NCI-H226 (cell line): ENCODE data around the gene PPP3CB.

Experiments
- DNase-seq: peaks from one replicate; pipeline ENCODE4 v3.0.0-alpha.2; 2015

The PPP3CB gene

DNA sequence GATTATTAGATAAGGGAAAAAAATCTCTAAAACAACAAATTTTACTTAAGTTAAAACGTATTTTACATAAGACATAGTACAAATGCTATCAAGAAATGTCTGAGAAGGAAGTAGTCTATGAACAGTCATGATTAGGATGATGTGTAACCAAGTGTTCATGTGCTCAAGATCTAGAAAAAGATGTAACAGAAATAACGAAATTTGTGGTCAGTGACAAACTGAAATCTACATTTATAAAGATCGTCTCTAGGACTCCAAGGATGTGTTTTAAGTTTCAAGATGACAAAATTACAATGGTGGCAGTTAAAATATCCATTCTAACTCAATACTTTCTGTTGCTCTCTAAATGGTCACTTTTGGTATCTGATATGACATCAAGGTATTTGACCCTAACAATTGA is 17.2 kb downstream of the PPP3CB start:
- DNase-seq: no peak

DNA sequence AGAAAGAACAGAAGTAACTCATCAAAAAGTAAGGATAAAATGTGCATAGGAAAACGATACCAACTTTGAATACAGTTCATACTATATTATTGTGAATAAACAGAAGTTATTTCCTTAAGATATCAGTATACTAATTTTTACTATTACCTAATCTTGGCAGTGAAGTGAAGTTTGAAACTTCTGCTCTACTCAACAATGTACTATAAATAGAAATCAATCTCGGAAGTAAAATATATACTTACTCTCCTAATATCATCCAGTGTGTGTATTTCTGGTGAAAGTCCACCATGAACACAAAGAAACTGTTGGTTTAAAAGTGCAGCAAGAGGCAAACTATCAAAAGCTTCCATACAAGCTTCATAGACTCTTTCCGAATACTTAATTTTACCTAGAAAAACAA is 24.6 kb downstream of the PPP3CB start:
- no peak for DNase-seq

DNA sequence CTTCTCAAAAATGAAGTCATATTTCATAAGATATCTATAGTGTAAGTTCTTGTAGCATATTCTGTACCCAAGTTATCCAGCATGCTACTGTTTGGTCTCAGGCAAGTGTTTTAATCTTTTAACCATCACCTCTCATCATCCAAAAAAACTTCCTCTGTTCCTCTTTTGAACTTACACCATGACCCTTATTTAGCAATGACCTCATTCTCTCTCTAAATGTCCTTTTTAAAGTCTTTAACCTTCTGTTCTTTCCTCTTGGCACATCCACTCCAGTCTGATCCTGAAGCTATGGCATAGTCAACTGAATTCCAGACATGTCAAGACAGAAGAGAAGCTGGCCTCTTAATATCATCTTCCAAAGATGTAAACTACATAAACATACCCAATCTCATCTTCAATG is 26.2 kb downstream of the PPP3CB start:
- DNase-seq: no peak

DNA sequence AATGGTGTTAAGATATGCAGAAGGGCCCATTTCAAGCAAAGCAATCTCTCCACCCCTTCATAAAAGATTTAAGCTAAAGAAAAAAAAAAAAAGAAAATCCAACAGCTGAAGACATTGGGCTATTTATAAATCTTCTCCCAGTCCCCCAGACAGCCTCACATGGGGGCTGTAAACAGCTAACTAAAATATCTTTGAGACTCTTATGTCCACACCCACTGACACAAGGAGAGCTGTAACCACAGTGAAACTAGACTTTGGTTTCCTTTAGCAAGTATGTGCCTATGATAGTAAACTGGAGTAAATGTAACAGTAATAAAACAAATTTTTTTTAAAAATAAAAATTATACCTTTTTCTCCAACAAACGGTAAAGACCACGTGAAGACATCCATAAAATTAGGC is 28.6 kb downstream of the PPP3CB start:
- DNase-seq: no peak

DNA sequence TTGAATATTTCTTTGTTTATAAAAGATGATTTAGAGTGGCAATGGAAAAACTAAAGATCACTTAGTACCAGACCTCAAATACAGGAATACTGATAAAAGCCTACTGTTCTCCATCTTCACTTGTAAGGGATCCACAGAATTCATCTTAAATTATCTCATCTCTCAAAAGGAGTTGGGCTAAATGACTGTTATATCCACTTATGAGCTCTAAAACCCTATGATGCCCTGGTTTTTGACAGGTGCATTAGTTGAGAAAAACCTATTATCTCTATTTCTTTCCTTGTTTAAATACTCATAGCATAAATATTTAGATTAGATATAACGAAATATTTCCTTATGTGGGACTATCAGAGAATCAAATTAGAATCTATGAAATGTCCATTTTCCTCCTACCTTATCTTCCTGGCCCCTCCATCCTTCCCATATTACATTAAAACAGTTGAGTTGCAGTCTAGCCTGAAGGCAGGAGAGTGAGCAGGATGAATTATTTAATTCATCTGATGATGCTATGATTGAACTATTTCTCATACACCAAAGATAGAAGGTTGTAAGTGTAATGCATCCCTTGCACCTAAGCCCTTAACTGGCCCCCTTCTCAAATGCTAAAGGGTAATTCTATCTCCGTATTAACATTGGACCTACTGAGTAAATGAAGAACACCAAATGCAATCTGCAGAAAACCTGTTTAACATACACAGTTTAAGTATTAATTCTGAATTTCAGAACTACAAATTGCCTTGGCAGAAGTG is 29.7 kb downstream of the PPP3CB start:
- no peak for DNase-seq

DNA sequence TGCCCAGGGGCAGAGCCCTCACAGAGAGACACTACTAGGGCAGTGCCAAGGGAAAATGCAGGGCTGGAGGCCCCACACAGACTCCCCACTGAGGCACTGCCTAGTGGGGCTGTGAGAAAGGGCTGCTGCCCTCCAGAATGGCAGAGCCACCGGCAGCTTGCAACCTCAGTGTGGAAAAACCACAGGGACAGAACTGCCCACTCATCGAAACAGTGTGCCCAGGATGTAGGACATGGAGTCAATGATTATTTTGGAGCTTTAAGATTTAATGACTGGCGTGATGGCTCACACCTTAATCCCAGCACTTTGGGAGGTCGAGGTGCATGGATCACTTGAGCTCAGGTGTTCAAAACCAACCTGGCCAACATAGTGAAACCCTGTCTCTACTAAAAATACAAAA is 34.9 kb downstream of the PPP3CB start:
- DNase-seq: no peak

DNA sequence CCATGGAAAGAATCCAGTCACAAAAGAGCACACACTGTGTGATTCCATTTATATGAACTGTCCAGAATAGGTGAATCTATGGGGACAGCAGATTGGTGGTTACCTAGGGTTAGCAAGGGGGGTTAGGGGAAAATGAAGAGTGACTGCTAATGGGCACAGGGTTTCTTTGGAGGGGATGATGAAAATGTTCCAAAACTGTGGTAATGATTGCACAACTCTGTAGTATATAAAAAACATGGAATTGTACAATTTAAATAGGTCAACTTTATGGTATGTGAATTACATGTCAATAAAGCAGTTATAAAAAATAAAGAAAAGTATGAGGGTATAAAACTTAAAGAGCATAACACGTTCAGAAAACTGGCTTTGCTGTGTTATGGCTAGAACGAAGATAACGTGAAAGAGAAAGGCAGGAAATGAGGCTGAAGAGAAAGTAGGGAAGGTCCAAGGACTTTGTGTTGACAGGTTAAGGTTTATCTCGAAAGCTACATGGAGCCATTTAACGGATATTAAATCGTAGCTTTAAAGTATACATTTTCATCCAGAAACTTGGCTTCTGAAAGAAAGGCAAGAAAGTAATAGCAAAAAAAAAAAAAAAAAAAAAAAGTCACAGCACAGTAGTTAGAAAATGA is 36.0 kb downstream of the PPP3CB start:
- no peak for DNase-seq

DNA sequence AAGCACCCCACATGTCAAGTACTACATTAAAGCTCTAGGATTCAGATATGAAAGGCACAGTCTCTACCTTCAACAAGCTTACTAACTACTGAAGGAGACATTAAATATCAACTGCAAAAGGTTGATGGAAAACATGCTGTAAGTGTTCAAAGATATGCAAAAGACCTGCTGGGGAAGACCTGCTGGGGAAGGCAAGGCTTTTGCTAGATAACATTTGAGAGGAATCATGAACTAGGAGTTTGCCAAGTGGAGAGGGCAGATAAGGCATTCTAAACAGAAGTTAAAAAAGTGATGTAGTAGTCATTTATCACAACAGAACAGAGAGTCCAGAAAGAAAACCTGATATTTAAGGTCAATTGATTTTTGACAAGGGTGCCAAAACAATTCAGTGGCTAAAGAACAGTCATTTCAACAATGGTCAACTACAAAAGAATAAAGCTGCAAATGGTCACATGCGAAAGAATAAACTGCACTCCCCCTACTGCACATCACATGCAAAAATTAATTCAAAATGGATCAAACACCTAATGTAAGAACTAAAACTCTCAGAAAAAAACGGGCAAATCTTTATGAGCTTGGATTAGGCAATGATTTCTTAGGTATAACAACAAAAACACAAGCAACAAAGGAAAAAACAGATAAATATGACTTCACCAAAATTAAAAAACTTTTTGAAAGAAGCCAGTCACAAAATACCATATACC is 39.5 kb downstream of the PPP3CB start:
- DNase-seq: no peak

DNA sequence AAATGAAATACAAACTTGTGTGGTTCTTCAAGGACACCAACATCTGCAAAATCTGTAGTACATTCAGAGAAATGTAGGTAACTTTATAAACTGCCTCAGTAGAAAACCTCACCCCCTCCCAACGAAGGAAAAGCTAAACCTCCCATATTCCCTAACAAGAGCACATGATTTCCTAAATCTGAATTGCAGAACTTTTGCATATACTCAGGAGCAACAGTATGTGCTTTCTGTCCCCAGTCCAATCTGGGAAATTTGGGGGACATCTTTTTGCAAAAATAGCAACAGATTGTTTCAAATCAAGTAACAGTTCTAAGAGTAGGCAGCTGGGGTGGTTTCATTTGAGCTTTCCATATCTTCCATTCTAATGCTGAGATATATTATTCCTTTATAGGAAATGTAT is 46.7 kb downstream of the PPP3CB start:
- no peak for DNase-seq

DNA sequence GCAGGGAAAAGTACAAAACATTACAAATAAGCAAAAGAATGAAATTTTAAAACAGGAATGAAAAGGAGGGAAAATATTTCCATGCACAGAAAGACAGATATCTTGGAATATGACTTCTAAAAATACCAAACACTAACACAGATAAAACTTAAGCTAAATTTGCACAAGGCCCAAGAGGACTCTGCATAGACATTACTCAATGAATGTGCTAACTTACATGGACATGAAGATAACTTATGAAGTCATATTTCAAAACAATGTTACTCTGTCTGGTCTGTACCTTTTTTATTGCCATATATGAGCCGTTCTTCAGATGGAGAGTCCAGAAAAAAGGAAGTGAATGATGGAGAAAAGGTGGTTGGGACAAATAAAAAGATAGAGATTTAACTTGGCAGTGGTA is 47.4 kb downstream of the PPP3CB start:
- DNase-seq: no peak

DNA sequence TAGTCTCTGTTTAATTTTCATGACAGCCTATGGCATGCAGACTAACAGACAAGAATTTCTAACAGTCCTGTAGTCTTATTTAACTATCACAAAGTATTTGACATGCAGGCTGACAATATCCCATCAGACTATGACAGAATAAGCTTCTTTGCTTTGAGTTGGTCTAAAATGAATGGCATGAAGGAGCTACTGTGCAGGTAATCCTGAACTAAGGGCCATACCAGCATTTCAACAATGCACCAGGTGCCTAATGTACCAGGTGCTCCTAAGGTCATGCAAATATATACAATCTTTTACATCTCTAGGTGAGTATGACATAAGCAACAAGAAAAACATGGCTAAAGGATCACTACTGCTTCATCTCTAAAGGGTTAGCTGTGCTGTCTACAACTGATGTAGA is 48.9 kb downstream of the PPP3CB start:
- no peak for DNase-seq

DNA sequence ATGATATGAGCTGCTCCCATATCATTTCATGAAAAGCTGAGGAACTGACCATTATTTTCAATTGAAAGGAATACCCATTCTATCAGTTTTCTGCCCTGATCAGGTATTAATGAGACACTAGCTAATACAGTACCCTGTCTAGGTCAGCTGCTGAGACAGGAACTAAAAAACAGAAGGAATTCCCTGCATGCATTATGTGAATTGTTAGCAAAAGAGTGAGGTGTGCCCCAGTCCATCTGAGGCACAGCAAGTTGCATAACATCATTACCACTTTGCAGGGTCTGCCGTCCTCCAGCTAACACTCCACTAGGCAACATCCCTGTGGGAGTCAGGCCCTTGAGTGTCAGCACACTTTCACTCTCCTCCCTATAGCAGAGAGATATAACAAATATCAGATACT is 51.4 kb downstream of the PPP3CB start:
- DNase-seq: no peak

DNA sequence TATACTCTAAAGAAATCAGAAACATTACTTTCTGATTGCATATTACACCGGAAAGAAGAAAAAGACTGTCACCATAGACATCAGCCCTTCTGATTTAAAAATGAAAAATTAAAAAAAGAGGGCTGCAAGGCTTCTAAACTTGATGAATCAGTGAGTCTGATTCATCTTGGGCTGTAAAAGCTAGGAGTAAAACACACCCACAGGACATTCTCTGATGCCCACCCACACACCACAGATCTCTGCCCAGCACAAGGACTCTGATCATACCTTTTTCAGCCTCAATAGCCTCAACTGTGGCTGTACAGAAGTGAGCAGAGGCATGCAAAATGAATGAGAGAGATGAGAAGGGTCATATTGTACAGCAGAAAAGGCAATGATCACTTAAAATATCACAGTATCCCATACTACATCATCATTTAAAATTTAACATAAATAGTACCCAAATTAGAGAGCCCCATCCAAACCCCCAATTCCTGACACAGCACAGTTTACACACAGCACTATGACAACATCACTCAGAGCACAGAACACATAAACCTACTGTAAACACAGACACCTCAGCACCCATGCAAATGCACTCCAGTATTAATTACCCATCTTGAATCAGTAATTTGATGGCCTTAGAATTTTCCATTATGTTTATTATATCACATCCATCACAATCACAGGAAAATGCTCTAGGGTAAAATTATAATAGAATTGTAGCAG is 56.1 kb downstream of the PPP3CB start:
- peak; percentile 68 for DNase-seq

DNA sequence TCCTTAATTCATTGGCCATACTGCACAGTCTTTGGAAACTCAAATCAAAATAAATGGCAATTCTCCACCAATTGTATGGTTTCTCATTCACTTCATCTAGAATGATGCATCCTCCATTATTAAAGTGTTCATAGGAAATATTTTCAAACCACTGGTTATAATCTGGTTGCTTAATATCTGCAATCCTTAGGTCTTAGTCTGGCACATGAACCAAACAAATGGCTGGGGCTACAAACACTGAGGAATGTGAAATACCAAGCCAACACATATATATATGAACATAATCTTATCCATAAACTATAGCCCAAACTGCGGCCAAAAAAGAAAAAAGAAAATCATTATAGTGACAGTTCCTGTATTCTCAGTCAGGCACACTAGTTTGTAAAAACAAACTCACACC is 56.8 kb downstream of the PPP3CB start:
- peak; percentile 12 for DNase-seq

DNA sequence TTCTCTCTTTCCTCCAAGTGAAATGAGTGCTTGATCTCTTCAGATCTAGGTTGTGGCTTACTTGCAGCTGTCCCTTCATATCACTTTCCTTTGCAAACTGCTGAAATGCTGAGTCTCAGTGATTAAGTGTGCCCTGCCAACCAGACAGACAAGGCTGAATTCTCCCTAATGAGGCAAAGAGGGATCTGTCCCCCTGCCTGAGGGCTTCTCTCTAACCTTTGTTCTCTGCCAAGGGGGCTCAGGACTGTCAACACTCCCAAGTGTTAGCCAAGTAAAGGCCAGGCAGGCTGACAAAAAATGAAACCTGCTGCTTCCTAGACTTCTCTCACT is 62.3 kb downstream of the PPP3CB start, which contains the start of gene MSS51:
MSS51 (minus strand) TSS at position 24 of the 330 bp plus-strand sequence. CDS start 5,277 bp downstream, outside the sequence.
- DNase-seq: no peak

DNA sequence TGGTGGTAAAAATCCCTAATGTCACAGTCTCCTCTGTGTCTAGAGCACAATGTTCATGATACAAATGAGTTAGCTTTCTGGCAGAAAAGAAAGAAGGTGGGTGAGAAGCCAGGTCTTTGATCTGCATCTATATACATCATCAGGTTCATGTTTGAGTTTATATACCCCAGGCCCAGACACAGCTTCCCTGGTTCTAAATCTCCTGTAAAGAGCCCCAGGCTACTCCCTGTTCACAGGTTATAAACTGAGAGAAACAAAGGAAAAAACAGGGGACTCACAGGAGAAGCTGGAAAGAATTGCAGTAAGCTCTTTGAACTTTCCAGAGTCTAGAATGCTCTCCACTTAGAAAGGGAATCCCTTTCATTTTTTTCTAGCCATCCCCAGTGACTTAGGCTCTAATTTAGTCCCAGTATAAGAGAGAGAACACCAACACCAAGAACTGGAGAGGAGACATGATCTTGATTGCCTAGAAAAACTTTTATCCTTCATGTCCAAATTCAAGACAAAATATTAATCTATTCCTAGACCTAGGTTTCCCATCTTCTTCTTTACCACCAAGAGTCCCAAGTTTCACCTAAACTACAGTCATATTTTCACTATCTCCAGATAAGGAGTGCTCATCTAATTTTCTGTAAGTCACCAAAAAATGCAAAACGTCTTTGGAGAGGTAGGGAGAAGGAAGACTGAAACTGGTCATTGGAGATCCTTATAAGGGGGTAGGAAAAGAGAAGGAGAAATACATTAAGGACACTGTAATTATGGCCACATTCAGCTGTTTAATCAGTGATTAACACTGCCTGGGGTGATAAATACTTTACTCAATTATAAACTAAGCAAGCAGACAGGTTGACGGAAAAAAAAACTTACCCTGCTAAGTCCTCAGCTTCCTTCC is 62.9 kb downstream of the PPP3CB start:
- no peak for DNase-seq

DNA sequence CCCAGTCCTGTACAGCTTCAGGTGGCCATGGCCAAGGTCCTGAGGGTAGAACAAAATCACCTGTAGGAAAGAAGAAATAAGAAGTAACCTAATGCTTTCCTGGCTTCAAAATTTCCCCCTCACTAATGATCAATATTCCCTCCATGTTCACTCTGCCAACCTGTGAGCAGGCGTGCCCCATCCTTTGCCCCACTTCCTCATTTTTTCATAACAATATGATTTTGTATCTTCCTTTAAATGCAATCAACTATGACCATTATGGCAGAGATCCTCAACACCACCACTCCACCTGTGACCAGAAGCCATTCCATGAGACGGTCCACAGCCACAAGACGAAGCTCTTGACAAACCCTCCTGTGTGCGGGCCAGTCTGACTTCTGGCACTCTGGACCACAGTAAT is 69.5 kb downstream of the PPP3CB start:
- DNase-seq: no peak

DNA sequence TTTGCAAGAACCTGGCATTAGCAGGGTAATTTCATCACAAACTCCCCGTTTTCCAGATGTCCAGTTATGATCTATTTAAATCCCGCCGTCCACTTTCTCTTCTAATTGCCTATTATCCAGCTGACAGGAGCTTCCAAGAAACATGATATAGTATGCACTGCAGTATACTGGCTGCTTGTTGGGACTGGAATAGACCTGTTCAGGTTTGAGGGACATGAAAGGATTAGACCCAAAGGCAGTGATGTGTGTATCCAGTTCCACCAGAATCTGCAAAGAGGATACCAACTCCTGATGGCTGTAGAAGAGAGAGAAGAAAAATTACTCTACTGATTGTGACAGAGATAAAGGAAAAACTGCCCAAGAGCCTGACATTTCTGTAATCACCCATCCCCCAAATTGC is 71.3 kb downstream of the PPP3CB start:
- DNase-seq: no peak

DNA sequence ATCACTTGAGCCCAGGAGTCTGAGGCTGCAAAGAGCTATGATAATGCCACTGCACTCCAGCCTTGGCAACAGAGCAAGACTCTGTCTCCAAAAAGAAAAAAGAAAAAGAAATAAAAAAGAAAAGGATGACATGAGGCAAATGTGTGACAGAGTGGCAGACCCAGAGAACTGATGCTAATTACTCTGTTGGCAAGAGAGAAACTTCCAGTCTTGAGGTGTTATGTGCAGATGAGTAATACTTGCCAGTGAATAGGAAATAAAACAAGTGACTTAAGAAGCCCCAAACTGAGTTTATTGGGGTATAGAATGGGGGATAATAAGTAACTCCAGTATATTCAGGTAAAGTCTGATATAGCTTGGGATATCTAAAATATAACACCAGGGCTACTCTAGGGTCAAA is 72.5 kb downstream of the PPP3CB start:
- no peak for DNase-seq

DNA sequence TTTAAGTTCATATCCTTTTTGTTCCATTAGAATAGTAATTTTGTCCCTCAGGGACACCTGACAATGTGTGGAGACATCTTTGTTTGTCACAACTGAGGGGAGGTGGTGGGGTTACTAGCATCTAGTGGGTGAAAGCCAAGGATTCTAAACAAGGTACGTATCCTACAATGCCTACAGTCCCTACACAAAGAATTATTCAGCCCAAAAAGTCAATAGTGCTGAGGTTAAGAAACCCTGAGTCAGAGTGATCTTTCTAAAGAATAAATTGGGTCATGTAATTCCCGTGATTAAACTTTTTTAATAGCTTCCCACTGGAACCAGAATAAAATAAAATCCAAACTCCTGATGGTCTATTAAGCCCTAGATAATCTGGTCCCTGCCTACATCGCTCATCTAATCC is 79.3 kb downstream of the PPP3CB start:
- DNase-seq: no peak

DNA sequence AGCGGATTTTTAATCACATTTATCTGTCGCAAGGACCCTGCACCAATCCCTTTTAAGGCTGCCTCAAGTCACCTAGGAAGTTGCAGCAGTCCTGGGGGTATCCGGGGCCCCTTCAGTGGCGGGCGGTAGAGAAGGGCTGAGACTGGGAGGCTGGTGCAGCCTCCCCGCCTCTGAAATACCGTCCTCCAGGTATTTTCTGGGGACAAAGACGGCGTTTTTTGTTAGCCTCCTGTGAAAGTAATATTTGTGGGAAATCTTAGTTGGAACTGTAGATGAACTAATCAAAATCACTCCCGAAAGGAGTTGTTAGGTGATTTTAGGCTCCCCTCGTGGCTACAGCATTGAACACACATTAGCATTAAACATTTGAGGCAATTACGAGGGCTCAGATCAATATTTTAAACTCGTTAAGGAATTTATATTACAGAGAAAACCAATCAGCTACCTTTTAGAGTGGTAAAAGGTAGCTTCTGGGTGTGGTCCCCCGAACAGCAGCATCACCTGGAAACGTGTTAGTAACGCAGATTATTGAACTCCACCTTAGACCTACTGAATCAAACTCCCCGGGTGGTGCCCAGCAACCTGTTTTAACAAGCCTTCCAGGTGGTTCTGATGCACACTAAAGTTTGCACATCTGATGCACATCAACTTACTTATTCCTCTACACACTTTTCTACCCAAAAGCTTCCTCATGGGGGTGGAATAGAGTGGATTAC is 81.4 kb downstream of the PPP3CB start:
- DNase-seq: no peak
